ENCODE measurements around the gene UBE2V1. TPM values are rescaled to one million over a fixed set of nuclear protein-coding genes. Genes with fewer than 3 reads are reported as not detected.
"Not testable (repeated sequence)": the region's sequence is repeated elsewhere in the genome, so short reads cannot be mapped to it uniquely, and the experiment has no call there.

Gene UBE2V1
- total RNA-seq, 4 donors from 2014 or later: 45.6 to 124 (median 62.9) TPM

- Histone ChIP-seq H3K36me3 (no peaks in the 10 kb centered on the region), H3K4me1 (peaks cover 0 to 3% of the 10 kb centered on the region in 2 donors), H3K27ac (peak overlapping the region in 1 of 2 donors; percentile 52), H3K4me3 (no peak overlapping the region), H3K9me3 (no peaks in the 10 kb centered on the region), H3K27me3 (no peaks in the 10 kb centered on the region)
- intact Hi-C loops (cut with DNase I; ENCODE audit: low total_unique reads): no loop called here
- TF ChIP-seq POLR2A (IDR thresholded peaks at IDR 0.05): no peak
- TF ChIP-seq, protein P1, sequence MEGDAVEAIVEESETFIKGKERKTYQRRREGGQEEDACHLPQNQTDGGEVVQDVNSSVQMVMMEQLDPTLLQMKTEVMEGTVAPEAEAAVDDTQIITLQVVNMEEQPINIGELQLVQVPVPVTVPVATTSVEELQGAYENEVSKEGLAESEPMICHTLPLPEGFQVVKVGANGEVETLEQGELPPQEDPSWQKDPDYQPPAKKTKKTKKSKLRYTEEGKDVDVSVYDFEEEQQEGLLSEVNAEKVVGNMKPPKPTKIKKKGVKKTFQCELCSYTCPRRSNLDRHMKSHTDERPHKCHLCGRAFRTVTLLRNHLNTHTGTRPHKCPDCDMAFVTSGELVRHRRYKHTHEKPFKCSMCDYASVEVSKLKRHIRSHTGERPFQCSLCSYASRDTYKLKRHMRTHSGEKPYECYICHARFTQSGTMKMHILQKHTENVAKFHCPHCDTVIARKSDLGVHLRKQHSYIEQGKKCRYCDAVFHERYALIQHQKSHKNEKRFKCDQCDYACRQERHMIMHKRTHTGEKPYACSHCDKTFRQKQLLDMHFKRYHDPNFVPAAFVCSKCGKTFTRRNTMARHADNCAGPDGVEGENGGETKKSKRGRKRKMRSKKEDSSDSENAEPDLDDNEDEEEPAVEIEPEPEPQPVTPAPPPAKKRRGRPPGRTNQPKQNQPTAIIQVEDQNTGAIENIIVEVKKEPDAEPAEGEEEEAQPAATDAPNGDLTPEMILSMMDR (IDR thresholded peaks at IDR 0.05): no peak
- DNase-seq: no peak
Measured at GRCh38 chr20:50136822-50137599, 24.1 kb upstream of the UBE2V1 start.

- H3K4me1 ChIP-seq; H3K27ac ChIP-seq; H3K4me3 ChIP-seq; H3K9me3 ChIP-seq; H3K36me3 ChIP-seq; DNase-seq; intact Hi-C loops (cut with DNase I; ENCODE audit: low total_unique reads); H3K27me3 ChIP-seq: not testable (repeated sequence)
Measured at GRCh38 chr20:50135157-50135556, 22.2 kb upstream of the UBE2V1 start.

- H3K36me3 ChIP-seq: no peaks in the 10 kb centered on the region
- no peak overlapping the region for H3K4me3 ChIP-seq
- DNase-seq: no peak
- no peak for TF ChIP-seq POLR2A (IDR thresholded peaks at IDR 0.05)
- TF ChIP-seq, protein P1 (IDR thresholded peaks at IDR 0.05): no peak
- H3K27ac ChIP-seq: peak overlapping the region in 1 of 2 donors; percentile 37
- intact Hi-C loops (cut with DNase I; ENCODE audit: low total_unique reads): no loop called here
- no peaks in the 10 kb centered on the region for H3K27me3 ChIP-seq
- H3K9me3 ChIP-seq: no peaks in the 10 kb centered on the region
- H3K4me1 ChIP-seq: peaks cover 0 to 6% of the 10 kb centered on the region in 2 donors
Measured at GRCh38 chr20:50133474-50134217, 20.7 kb upstream of the UBE2V1 start.

DNA sequence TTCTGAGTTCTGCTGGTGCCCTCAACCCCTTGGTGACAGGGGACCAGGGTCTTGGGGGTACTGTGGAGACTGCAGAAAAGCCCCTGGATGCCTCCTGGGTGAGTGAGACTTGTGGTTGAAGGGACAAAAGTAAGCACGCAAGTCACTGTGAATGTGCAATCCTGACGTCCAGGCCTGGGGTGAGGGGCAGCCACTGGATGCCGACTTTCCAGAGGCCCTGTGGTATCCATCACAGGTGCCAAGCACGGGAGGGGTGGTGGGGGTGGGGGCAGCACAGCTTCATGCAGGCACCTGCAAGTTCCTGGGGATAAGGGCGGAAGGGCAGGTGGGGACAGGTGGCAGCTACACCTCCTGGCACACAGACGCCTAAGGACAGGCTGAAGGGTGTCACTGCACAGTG, 20.1 kb upstream of the UBE2V1 start:
- Histone ChIP-seq H3K27ac (peak overlapping the region in 1 of 2 donors; percentile 37), H3K4me1 (peaks cover 0 to 6% of the 10 kb centered on the region in 2 donors), H3K4me3 (no peak overlapping the region), H3K9me3 (no peaks in the 10 kb centered on the region), H3K36me3 (no peaks in the 10 kb centered on the region), H3K27me3 (no peaks in the 10 kb centered on the region)
- DNase-seq: no peak
- TF ChIP-seq POLR2A (IDR thresholded peaks at IDR 0.05): no peak
- TF ChIP-seq, protein P1 (IDR thresholded peaks at IDR 0.05): no peak
- intact Hi-C loops (cut with DNase I; ENCODE audit: low total_unique reads): no loop called here

- Histone ChIP-seq H3K27ac (peak overlapping the region; percentile 33 to 79), H3K4me3 (no peak overlapping the region), H3K36me3 (no peaks in the 10 kb centered on the region), H3K27me3 (no peaks in the 10 kb centered on the region), H3K9me3 (no peaks in the 10 kb centered on the region), H3K4me1 (peaks cover 0 to 6% of the 10 kb centered on the region in 2 donors)
- intact Hi-C loops (cut with DNase I; ENCODE audit: low total_unique reads): no loop called here
- peak; percentile 43 to 80 for DNase-seq
- TF ChIP-seq POLR2A (IDR thresholded peaks at IDR 0.05): no peak
- TF ChIP-seq, protein P1 (IDR thresholded peaks at IDR 0.05): peak in 1 of 4 experiments; percentile 27
Measured at GRCh38 chr20:50130995-50131394, 18.0 kb upstream of the UBE2V1 start.

Measured in uterus (tissue), 4 donors.